Measurements from ENCODE around the gene EDEM3.

DNA sequence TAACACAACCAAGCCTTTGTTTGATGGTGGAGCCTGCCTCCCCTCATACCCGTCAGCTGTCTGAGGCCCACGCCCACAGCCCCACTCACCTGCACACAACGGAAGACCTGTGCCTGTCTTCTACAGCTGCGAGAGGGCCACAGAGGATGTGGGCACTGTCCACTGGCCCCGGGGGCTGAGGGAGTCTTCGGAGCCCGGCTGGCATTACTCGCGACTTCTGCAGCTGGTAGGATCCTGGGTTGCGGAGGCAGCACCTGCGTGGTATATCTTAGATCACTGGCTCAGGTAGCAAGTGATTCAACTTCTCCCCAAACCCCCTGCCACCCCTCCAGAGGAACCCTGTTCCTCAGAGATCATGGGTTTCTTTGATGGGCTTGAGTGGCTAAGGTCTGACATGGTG, 109.9 kb downstream of the EDEM3 start:
- TF ChIP-seq EZH2 (IDR thresholded peaks at IDR 0.05), result no peak
- no peak for TF ChIP-seq POLR2AphosphoS5 (IDR thresholded peaks at IDR 0.05; ENCODE audit: borderline replicate concordance, low read depth, low read length)
- no peak for TF ChIP-seq FOXP2 (optimal IDR thresholded peaks at IDR 0.05; ENCODE audit: control extremely low read depth, extremely low read length, insufficient read depth)

Measured in SK-N-MC (cell line).